ENCODE measurements around the gene PRTN3. TPM values are rescaled to one million over a fixed set of nuclear protein-coding genes. Genes with fewer than 3 reads are reported as not detected.
A peak's percentile ranks its signal among the peaks of the same experiment; 100 is the strongest.

Gene PRTN3
- total and polyA plus RNA-seq, 4 donors: 0.58 to 23.3 (median 9.7) TPM

GRCh38 chr19:892894-893689 lies 52.3 kb downstream of the PRTN3 start, which contains the start of the genes MED16 and RNU6-9:
Gene MED16 (minus strand): TSS chr19:893187. CDS start chr19:891131, 2,056 bp downstream.
Gene RNU6-9 (plus strand): TSS chr19:893484.
- H3K9ac ChIP-seq (ENCODE audit: insufficient read depth in 1 of 2, low read length in 2 of 2): peak within 1 kb of the TSS; percentile 88 to 100
- H3K27me3 ChIP-seq (ENCODE audit: control insufficient read depth in 3 of 3, insufficient read depth in 3 of 3, low read length in 2 of 3): no peaks in the 10 kb centered on the region
- peak within 1 kb of the TSS; percentile 82 to 94 for H3K27ac ChIP-seq (ENCODE audit: low read depth in 1 of 2, low read length in 1 of 2)
- TF ChIP-seq CTCF (IDR thresholded peaks at IDR 0.05; ENCODE audit: control extremely low read depth, extremely low read depth): no peak
- peak; percentile 94 for ATAC-seq (ENCODE audit: insufficient read depth, low FRiP score)
- DNase-seq: peak; percentile 94 to 98 (median 97)
- no peaks in the 10 kb centered on the region for H3K9me3 ChIP-seq (ENCODE audit: control insufficient read depth in 4 of 4, insufficient read depth in 3 of 4, low read length in 3 of 4)
- WGBS, 2 donors: 1 to 2% methylated on average over 50 to 69 of the region's 69 CpGs
- H3K4me1 ChIP-seq (ENCODE audit: control insufficient read depth in 5 of 5, insufficient read depth in 5 of 5, low read length in 5 of 5): peaks cover 0 to 6% (median 0%) of the 10 kb centered on the region in 5 donors
- H3K4me3 ChIP-seq: peak within 1 kb of the TSS; percentile 89
- peaks cover 0 to 28% (median 11%) of the 10 kb centered on the region in 4 donors for H3K36me3 ChIP-seq (ENCODE audit: control insufficient read depth in 4 of 4, insufficient read depth in 4 of 4, low read length in 4 of 4)

- Histone ChIP-seq H3K9me3 (ENCODE audit: control insufficient read depth in 4 of 4, insufficient read depth in 3 of 4, low read length in 3 of 4) (no peaks in the 10 kb centered on the region), H3K27me3 (ENCODE audit: control insufficient read depth in 3 of 3, insufficient read depth in 3 of 3, low read length in 2 of 3) (no peaks in the 10 kb centered on the region), H3K4me3 (no peak overlapping the region), H3K4me1 (ENCODE audit: control insufficient read depth in 5 of 5, insufficient read depth in 5 of 5, low read length in 5 of 5) (peaks cover 0 to 6% (median 0%) of the 10 kb centered on the region in 5 donors), H3K9ac (ENCODE audit: insufficient read depth in 1 of 2, low read length in 2 of 2) (no peak overlapping the region), H3K36me3 (ENCODE audit: control insufficient read depth in 4 of 4, insufficient read depth in 4 of 4, low read length in 4 of 4) (peaks cover 0 to 24% (median 3%) of the 10 kb centered on the region in 4 donors), H3K27ac (ENCODE audit: low read depth in 1 of 2, low read length in 1 of 2) (no peak overlapping the region)
- ATAC-seq (ENCODE audit: insufficient read depth, low FRiP score) (no peak), DNase-seq (no peak)
- TF ChIP-seq CTCF (IDR thresholded peaks at IDR 0.05; ENCODE audit: control extremely low read depth, extremely low read depth): no peak
- WGBS, 2 donors: 93 to 97% methylated on average over 10 of the region's 10 CpGs
These were observed 55.6 kb downstream of the PRTN3 start for GRCh38 chr19:896434-896833.

DNA sequence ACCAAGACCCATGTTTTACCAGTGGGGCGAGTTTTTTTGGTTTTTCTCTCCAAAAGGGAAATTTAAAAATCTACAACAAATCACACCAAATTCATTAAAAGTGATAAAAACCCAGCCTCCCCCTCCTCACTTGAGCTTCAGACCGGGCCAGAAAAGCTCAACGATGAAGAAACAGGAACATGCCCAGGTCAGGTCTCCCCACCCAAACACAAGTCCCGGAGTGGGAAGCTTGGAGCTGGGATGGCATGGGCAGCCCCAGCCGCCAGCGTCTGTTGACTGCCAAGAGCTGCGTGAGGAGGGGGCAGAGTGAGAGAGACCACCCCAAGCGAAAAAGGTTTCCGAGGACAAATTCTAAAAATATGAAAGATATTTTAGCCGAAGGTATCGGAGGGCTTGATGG lies 56.2 kb downstream of the PRTN3 start:
- no peak for TF ChIP-seq CTCF (IDR thresholded peaks at IDR 0.05; ENCODE audit: control extremely low read depth, extremely low read depth)
- peaks cover 0 to 28% (median 3%) of the 10 kb centered on the region in 4 donors for H3K36me3 ChIP-seq (ENCODE audit: control insufficient read depth in 4 of 4, insufficient read depth in 4 of 4, low read length in 4 of 4)
- DNase-seq (no peak), ATAC-seq (ENCODE audit: insufficient read depth, low FRiP score) (no peak)
- H3K4me1 ChIP-seq (ENCODE audit: control insufficient read depth in 5 of 5, insufficient read depth in 5 of 5, low read length in 5 of 5): peaks cover 0 to 3% (median 0%) of the 10 kb centered on the region in 5 donors
- H3K4me3 ChIP-seq: no peak overlapping the region
- no peaks in the 10 kb centered on the region for H3K27me3 ChIP-seq (ENCODE audit: control insufficient read depth in 3 of 3, insufficient read depth in 3 of 3, low read length in 2 of 3)
- no peak overlapping the region for H3K9ac ChIP-seq (ENCODE audit: insufficient read depth in 1 of 2, low read length in 2 of 2)
- H3K27ac ChIP-seq (ENCODE audit: low read depth in 1 of 2, low read length in 1 of 2): no peak overlapping the region
- no peaks in the 10 kb centered on the region for H3K9me3 ChIP-seq (ENCODE audit: control insufficient read depth in 4 of 4, insufficient read depth in 3 of 4, low read length in 3 of 4)
- 89 to 91% methylated on average over 11 of the region's 11 CpGs for WGBS, 2 donors

Measured in lung (tissue), 12 donors.